Measurements from ENCODE around the gene EID2. TPM values are rescaled to one million over a fixed set of nuclear protein-coding genes. Genes with fewer than 3 reads are reported as not detected.

The EID2 gene
- total and polyA plus RNA-seq, 2 of the 13 experiments (the other 11 are each of a cell fraction or from before 2014, with no cell fraction given) = 3.7 to 14.1 TPM

GRCh38 chr19:39502640-39503417 is 37.1 kb downstream of the EID2 start (continued):
- TF ChIP-seq, protein P1, sequence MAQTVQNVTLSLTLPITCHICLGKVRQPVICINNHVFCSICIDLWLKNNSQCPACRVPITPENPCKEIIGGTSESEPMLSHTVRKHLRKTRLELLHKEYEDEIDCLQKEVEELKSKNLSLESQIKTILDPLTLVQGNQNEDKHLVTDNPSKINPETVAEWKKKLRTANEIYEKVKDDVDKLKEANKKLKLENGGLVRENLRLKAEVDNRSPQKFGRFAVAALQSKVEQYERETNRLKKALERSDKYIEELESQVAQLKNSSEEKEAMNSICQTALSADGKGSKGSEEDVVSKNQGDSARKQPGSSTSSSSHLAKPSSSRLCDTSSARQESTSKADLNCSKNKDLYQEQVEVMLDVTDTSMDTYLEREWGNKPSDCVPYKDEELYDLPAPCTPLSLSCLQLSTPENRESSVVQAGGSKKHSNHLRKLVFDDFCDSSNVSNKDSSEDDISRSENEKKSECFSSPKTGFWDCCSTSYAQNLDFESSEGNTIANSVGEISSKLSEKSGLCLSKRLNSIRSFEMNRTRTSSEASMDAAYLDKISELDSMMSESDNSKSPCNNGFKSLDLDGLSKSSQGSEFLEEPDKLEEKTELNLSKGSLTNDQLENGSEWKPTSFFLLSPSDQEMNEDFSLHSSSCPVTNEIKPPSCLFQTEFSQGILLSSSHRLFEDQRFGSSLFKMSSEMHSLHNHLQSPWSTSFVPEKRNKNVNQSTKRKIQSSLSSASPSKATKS (CRISPR knock-in tag; IDR thresholded peaks at IDR 0.05) = no peak
- TF ChIP-seq ZNF749 (CRISPR knock-in tag; IDR thresholded peaks at IDR 0.05; ENCODE audit: borderline replicate concordance) (peak; percentile 99), PHB2 (IDR thresholded peaks at IDR 0.05; ENCODE audit: partially characterized antibody) (no peak), ATF4 (CRISPR knock-in tag; IDR thresholded peaks at IDR 0.05) (peak in 1 of 2 experiments; percentile 66; a peak in 1 of 4 replicates), TFE3 (CRISPR knock-in tag; IDR thresholded peaks at IDR 0.05) (peak; percentile 78), ZNF607 (CRISPR knock-in tag; IDR thresholded peaks at IDR 0.05; ENCODE audit: borderline replicate concordance) (peak; percentile 99), GATAD2A (CRISPR knock-in tag; IDR thresholded peaks at IDR 0.05) (no peak), ZBTB44 (CRISPR knock-in tag; IDR thresholded peaks at IDR 0.05) (peak; percentile 95), TBX3 (IDR thresholded peaks at IDR 0.05; ENCODE audit: borderline replicate concordance) (no peak), KMT2A (CRISPR knock-in tag; IDR thresholded peaks at IDR 0.05) (0 out of 2 replicates have a peak, but pooled peaks have one; percentile 50), ZNF768 (CRISPR knock-in tag; IDR thresholded peaks at IDR 0.05) (peak; percentile 76), ARNTL (CRISPR knock-in tag; IDR thresholded peaks at IDR 0.05) (peak; percentile 77), ZNF337 (CRISPR knock-in tag; IDR thresholded peaks at IDR 0.05; ENCODE audit: borderline replicate concordance, low read depth) (peak; percentile 93; the same call in 1 of the 2 replicates), CSRNP1 (CRISPR knock-in tag; IDR thresholded peaks at IDR 0.05) (peak; percentile 99), ONECUT2 (CRISPR knock-in tag; IDR thresholded peaks at IDR 0.05) (no peak), GPN1 (CRISPR knock-in tag; IDR thresholded peaks at IDR 0.05; ENCODE audit: borderline replicate concordance) (peak; percentile 78; the same call in 1 of the 2 replicates), MTA3 (CRISPR knock-in tag; IDR thresholded peaks at IDR 0.05) (no peak), EZH2 (conservative IDR thresholded peaks at IDR 0.05; ENCODE audit: low read depth, low read length) (no peak), TFAP4 (IDR thresholded peaks at IDR 0.05; ENCODE audit: borderline replicate concordance, low read depth) (no peak), BORCS8-MEF2B (CRISPR knock-in tag; IDR thresholded peaks at IDR 0.05) (peak; percentile 100), STAG1 (CRISPR knock-in tag; IDR thresholded peaks at IDR 0.05) (peak; percentile 48)

Measured in HepG2 (cell line).